ENCODE data around the gene ATP5ME.

GRCh38 chr4:622996-623913, 50.8 kb downstream of the ATP5ME start:
- TF ChIP-seq CTCF (IDR thresholded peaks at IDR 0.05): no peak
- TF ChIP-seq POLR2A (IDR thresholded peaks at IDR 0.05): no peak

All from heart left ventricle (tissue), 13 donors.